Gastrocnemius medialis (tissue), 4 donors: Measurements from ENCODE around the gene SAMD11. TPM values are rescaled to one million over a fixed set of nuclear protein-coding genes. Genes with fewer than 3 reads are reported as not detected.
A peak's percentile ranks its signal among the peaks of the same experiment; 100 is the strongest.

Source experiments
- ATAC-seq, 2 donors: fragments of 150-250 bp; one replicate each; pipeline ENCODE4 v1.9.1; 2016
- DNase-seq, 2 donors: peaks; one replicate each; pipeline ENCODE4 v3.0.0-alpha.2; 2019
- H3K27ac ChIP-seq, 4 donors: fragments of 200-600 bp; sonication (generic); 1 replicate in 1 of 4; 2 replicates in 3 of 4; pipeline ENCODE4 v1.5.1; 2016 to 2018; ENCODE audit warnings: mild to moderate bottlenecking in 2 of 4, moderate library complexity in 1 of 4
- H3K27me3 ChIP-seq, 3 donors: fragments of 200-600 bp; sonication (generic) in 2 of 3; 1 replicate in 1 of 3; 2 replicates in 2 of 3; pipeline versions ENCODE4 v1.5.1 to v1.6.0; 2016 to 2019; ENCODE audit warnings: mild to moderate bottlenecking in 1 of 3, moderate library complexity in 1 of 3
- H3K36me3 ChIP-seq, 2 donors: fragments of 200-600 bp; sonication (generic) in 1 of 2; one replicate each; pipeline ENCODE4 v1.5.1; 2017 to 2018
- H3K4me1 ChIP-seq, 2 donors: fragments of 200-600 bp; sonication (generic) in 1 of 2; one replicate each; pipeline ENCODE4 v1.5.1; 2016 to 2017; ENCODE audit warnings: mild to moderate bottlenecking in 2 of 2
- H3K4me3 ChIP-seq, 4 donors: fragments of 200-600 bp; sonication (generic) in 3 of 4; 1 replicate in 1 of 4; 2 replicates in 3 of 4; pipeline ENCODE4 v1.5.1; 2016 to 2019; ENCODE audit warnings: mild to moderate bottlenecking in 2 of 4
- H3K9me3 ChIP-seq, 3 donors: fragments of 200-600 bp; sonication (generic) in 2 of 3; 1 replicate in 1 of 3; 2 replicates in 2 of 3; pipeline ENCODE4 v1.5.1; 2016 to 2019
- POLR2A ChIP-seq, 2 donors: fragments of 450-650 bp; IDR thresholded peaks; one replicate each; pipeline ENCODE4 v1.6.1; 2017; ENCODE audit warnings: antibody characterized with exemption in 2 of 2, mild to moderate bottlenecking in 2 of 2, moderate library complexity in 2 of 2
- in situ Hi-C, 4 donors: fragments of 200-750 bp; cut with MboI; loops; one replicate each; pipeline versions ENCODE4 v1.15.0 to v1.8.0; 2017; ENCODE audit warnings: low sequenced_read_pairs in 4 of 4
- intact Hi-C: fragments of 100-400 bp; cut with DNase I; formaldehyde crosslinking; loops from one replicate; pipeline ENCODE4 v1.15.1; 2023; ENCODE audit warnings: low total_unique reads
- total RNA-seq, 4 donors: library from RNA; depleted of rRNA; stranded (reverse); fragments of >200 nt; gene quantifications; one replicate each; pipeline versions ENCODE4 v1.1.0 to v1.2.3, GENCODE V29; 2016
- TF ChIP-seq, protein P1 (sequence below), 5 experiments: fragments of 450-650 bp in 3 of 5; fragments of 200-600 bp in 2 of 5; sonication (generic) in 2 of 5; IDR thresholded peaks in 4 of 5; conservative IDR thresholded peaks in 1 of 5; 1 replicate in 4 of 5; 2 replicates in 1 of 5; pipeline ENCODE4 v1.5.1; 2016 to 2019; ENCODE audit warnings: antibody characterized with exemption in 5 of 5, mild to moderate bottlenecking in 3 of 5, moderate library complexity in 3 of 5

SAMD11 gene
- total RNA-seq, 4 donors from 2014 or later: 0.17 to 0.38 TPM; not detected in 2

DNA sequence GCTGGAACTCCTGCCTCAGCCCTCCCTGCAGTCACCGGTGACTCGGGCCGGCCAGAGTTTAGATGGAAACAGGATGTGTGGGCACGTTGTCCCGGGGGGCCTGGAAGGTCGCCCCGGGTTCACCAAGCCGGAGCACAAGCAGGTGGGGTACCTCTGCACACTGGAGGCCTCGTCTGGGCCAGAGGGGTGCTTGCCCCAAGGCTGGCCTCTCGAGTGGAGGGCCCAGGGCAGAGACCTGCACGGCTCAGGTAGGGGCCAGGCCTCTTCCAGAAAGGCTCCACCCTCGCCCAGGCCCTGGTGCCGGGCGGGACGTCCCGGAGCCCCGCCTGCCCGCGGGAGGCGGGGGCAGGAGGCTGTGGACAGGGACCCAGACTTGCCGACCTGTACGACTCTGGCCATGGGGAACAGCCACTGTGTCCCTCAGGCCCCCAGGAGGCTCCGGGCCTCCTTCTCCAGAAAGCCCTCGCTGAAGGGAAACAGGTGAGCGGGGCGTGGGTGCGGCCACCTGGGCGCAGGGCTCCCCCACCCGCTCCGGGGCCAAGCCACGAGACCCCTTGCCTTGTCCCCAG, 42.5 kb downstream of the SAMD11 start, which contains the start of gene PLEKHN1:
PLEKHN1 (plus strand) TSS at position 348 of the 569 bp plus-strand sequence; CDS start at position 398, 50 bp downstream.
- peak in 1 of 2 donors; percentile 21 for DNase-seq
- Histone ChIP-seq H3K27ac (peak within 1 kb of the TSS in 2 of 4 donors; percentile 22 to 46), H3K4me3 (peak within 1 kb of the TSS; percentile 57 to 66 (median 66)), H3K27me3 (peaks cover 6 to 37% (median 22%) of the 10 kb centered on the region in 3 donors), H3K36me3 (peaks cover 0 to 2% of the 10 kb centered on the region in 2 donors), H3K9me3 (no peaks in the 10 kb centered on the region), H3K4me1 (peaks cover 5 to 7% of the 10 kb centered on the region in 2 donors)
- intact Hi-C loops (no loop called here), in situ Hi-C loops (no loop called here)
- TF ChIP-seq, protein P1, sequence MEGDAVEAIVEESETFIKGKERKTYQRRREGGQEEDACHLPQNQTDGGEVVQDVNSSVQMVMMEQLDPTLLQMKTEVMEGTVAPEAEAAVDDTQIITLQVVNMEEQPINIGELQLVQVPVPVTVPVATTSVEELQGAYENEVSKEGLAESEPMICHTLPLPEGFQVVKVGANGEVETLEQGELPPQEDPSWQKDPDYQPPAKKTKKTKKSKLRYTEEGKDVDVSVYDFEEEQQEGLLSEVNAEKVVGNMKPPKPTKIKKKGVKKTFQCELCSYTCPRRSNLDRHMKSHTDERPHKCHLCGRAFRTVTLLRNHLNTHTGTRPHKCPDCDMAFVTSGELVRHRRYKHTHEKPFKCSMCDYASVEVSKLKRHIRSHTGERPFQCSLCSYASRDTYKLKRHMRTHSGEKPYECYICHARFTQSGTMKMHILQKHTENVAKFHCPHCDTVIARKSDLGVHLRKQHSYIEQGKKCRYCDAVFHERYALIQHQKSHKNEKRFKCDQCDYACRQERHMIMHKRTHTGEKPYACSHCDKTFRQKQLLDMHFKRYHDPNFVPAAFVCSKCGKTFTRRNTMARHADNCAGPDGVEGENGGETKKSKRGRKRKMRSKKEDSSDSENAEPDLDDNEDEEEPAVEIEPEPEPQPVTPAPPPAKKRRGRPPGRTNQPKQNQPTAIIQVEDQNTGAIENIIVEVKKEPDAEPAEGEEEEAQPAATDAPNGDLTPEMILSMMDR (IDR thresholded peaks at IDR 0.05 in 4 of 5, conservative IDR thresholded peaks at IDR 0.05 in 1 of 5): no peak
- TF ChIP-seq POLR2A (IDR thresholded peaks at IDR 0.05): no peak
- ATAC-seq: no peak

DNA sequence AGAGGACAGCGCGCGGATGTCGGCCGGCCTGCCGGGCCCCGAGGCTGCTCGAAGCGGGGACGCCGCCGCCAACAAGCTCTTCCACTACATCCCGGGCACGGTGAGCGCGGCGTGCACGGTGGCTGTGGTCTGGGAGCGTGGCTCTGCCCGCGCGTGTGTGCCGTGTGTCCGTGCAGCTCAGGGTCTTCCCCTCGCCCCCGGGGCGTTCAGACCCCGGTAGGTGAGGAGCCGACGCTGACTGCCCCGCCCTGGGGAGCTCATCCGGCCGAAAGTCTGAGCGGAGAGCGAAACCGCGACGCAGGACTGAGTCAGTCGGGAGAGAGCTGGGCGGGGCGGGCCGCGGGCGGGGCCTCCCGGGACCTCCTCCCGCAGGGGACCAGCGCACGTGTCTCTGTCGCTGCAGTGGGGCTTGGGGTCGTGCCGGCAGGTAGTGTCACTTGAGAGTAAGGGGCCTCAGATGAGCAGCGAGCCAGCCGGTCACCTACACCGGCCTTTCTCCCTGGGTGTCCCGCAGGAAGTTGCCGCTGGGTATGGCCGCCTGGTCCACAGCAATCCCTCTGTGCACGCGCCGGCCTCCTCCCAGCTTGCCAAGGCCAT, 43.1 kb downstream of the SAMD11 start:
- no peaks in the 10 kb centered on the region for H3K9me3 ChIP-seq
- H3K4me3 ChIP-seq: peak overlapping the region; percentile 57 to 66 (median 66)
- H3K27ac ChIP-seq: peak overlapping the region in 2 of 4 donors; percentile 22 to 46
- intact Hi-C loops: no loop called here
- ATAC-seq (peak; percentile 31 to 46), DNase-seq (peak in 1 of 2 donors; percentile 50)
- peaks cover 6 to 37% (median 23%) of the 10 kb centered on the region in 3 donors for H3K27me3 ChIP-seq
- TF ChIP-seq, protein P1 (IDR thresholded peaks at IDR 0.05 in 4 of 5, conservative IDR thresholded peaks at IDR 0.05 in 1 of 5): no peak
- peak in 1 of 2 donors; percentile 37 for TF ChIP-seq POLR2A (IDR thresholded peaks at IDR 0.05)
- in situ Hi-C loops: no loop called here
- peaks cover 0 to 2% of the 10 kb centered on the region in 2 donors for H3K36me3 ChIP-seq
- peaks cover 5 to 12% of the 10 kb centered on the region in 2 donors for H3K4me1 ChIP-seq

DNA sequence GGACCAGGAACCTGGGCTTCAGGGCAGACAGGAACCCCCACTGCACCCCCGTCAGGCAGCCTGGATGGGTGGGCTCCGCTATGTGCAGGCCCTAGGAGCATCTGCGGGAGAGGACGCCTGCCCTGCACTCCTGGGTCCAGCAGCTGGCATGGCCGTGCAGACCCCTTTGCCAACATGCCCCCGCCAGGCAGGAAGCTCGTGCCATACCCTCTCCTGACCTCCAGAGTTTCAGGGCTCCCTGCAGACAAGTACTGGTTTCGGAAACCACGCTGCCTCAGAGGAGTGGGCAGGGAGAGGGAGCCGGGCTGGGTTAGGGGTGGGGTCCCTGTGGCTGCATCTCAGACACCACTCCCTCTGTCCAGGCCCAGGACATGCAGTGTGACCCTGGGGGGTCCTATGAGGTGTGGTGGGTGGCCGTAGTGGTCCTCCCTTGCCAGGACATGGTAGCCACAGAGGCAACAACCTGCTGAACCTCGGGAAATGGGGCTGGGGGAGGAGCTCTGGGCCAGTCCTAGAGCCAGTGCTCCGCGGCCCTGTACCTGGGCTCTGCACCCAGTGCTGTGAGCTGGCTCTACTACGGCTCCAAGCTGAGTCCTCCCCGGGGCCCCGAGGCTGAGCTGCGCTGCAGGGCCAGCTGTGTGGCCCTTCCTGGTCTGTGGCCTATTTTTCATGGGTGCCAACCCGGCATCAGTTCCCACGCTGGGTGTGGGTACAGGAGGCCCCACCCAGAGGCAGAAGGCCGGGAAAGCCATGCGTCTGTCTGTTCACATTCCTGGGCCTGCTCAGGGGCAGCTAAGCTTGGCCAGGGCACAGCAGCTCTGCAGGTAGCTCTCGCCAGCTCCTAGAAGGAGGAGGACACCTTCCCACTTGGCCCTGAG, 44.0 kb downstream of the SAMD11 start:
- H3K36me3 ChIP-seq: peaks cover 0 to 2% of the 10 kb centered on the region in 2 donors
- no peaks in the 10 kb centered on the region for H3K9me3 ChIP-seq
- in situ Hi-C loops (no loop called here), intact Hi-C loops (no loop called here)
- H3K4me3 ChIP-seq: no peak overlapping the region
- no peak overlapping the region for H3K27ac ChIP-seq
- no peak for TF ChIP-seq POLR2A (IDR thresholded peaks at IDR 0.05)
- TF ChIP-seq, protein P1 (IDR thresholded peaks at IDR 0.05 in 4 of 5, conservative IDR thresholded peaks at IDR 0.05 in 1 of 5): no peak
- ATAC-seq (no peak), DNase-seq (peak in 1 of 2 donors; percentile 28)
- peaks cover 6 to 37% (median 23%) of the 10 kb centered on the region in 3 donors for H3K27me3 ChIP-seq
- H3K4me1 ChIP-seq: peaks cover 5 to 20% of the 10 kb centered on the region in 2 donors

GRCh38 chr1:969260-969855, 45.6 kb downstream of the SAMD11 start:
- Histone ChIP-seq H3K36me3 (no peaks in the 10 kb centered on the region), H3K27me3 (peaks cover 6 to 37% (median 23%) of the 10 kb centered on the region in 3 donors), H3K4me3 (no peak overlapping the region), H3K27ac (no peak overlapping the region), H3K4me1 (peaks cover 5 to 29% of the 10 kb centered on the region in 2 donors), H3K9me3 (no peaks in the 10 kb centered on the region)
- ATAC-seq (no peak), DNase-seq (peak in 1 of 2 donors; percentile 26)
- intact Hi-C loops: no loop called here
- in situ Hi-C loops: no loop called here
- no peak for TF ChIP-seq POLR2A (IDR thresholded peaks at IDR 0.05)
- TF ChIP-seq, protein P1 (IDR thresholded peaks at IDR 0.05 in 4 of 5, conservative IDR thresholded peaks at IDR 0.05 in 1 of 5): no peak
